Stomach (tissue), 19 donors: ENCODE results near the gene GYG2. TPM values are rescaled to one million over a fixed set of nuclear protein-coding genes. Genes with fewer than 3 reads are reported as not detected.
"Not testable (repeated sequence)": the region's sequence is repeated elsewhere in the genome, so short reads cannot be mapped to it uniquely, and the experiment has no call there.

Experiments used
- DNase-seq, 2 donors: peaks; one replicate each; pipeline versions ENCODE4 v3.0.0 to v3.0.0-alpha.2; 2013 to 2019
- H3K27ac ChIP-seq, 5 donors: fragments of 200-600 bp in 4 of 5; sonication (generic) in 4 of 5; one replicate each; pipeline ENCODE4 v1.5.1; 2013 to 2019; ENCODE audit warnings: mild to moderate bottlenecking in 1 of 5, moderate library complexity in 1 of 5
- H3K27me3 ChIP-seq, 3 donors: fragments of 200-600 bp; sonication (generic); one replicate each; pipeline ENCODE4 v1.5.1; 2017 to 2019; ENCODE audit warnings: mixed run types in 1 of 3
- H3K36me3 ChIP-seq, 4 donors: fragments of 200-600 bp; sonication (generic); 1 replicate in 3 of 4; 2 replicates in 1 of 4; pipeline ENCODE4 v1.5.1; 2016 to 2019
- H3K4me1 ChIP-seq, 4 donors: fragments of 200-600 bp; sonication (generic); one replicate each; pipeline ENCODE4 v1.5.1; 2016 to 2019
- H3K4me3 ChIP-seq, 4 donors: fragments of 200-600 bp; sonication (generic) in 3 of 4; one replicate each; pipeline ENCODE4 v1.5.1; 2016 to 2019; ENCODE audit warnings: mild to moderate bottlenecking in 1 of 4
- H3K9me3 ChIP-seq, 4 donors: fragments of 200-600 bp; sonication (generic); one replicate each; pipeline ENCODE4 v1.5.1; 2016 to 2019
- CTCF ChIP-seq, 7 experiments: fragments of 450-650 bp in 4 of 7; fragments of 200-600 bp in 3 of 7; sonication (generic) in 3 of 7; IDR thresholded peaks; one replicate each; pipeline ENCODE4 v1.5.1; 2016 to 2019; ENCODE audit warnings: antibody characterized with exemption in 7 of 7, control low read depth in 2 of 7, mild to moderate bottlenecking in 1 of 7
- EP300 ChIP-seq: sonication (generic); formaldehyde crosslinking; IDR thresholded peaks from one replicate; pipeline ENCODE4 v1.6.1; 2017; ENCODE audit warnings: antibody characterized with exemption
- POLR2A ChIP-seq, 4 donors: fragments of 450-650 bp; IDR thresholded peaks; one replicate each; pipeline ENCODE4 v1.6.1; 2016; ENCODE audit warnings: antibody characterized with exemption in 4 of 4, control low read depth in 2 of 4, mild to moderate bottlenecking in 1 of 4, moderate library complexity in 1 of 4
- POLR2AphosphoS5 ChIP-seq, 3 donors: sonication (generic); formaldehyde crosslinking; IDR thresholded peaks; one replicate each; pipeline ENCODE4 v1.6.1; 2016; ENCODE audit warnings: antibody characterized with exemption in 3 of 3
- WGBS, 5 donors: extraction: QIAGEN DNeasy Blood & Tissue Kit in 3 of 5; methylation state at CpG; one replicate each; pipeline versions ENCODE4 v1.1.5 to v1.1.7; 2013 to 2018; 5-methylcytosine and 5-hydroxymethylcytosine counted together
- intact Hi-C: fragments of 100-400 bp; cut with DNase I; formaldehyde crosslinking; loops from one replicate; pipeline ENCODE4 v1.15.1; 2023; ENCODE audit warnings: low total_unique reads
- long read RNA-seq, 10 donors: transcript quantifications; one replicate each; lab custom pipeline, GENCODE V29; 2026
- polyA plus RNA-seq, 3 donors: library from polyadenylated mRNA; stranded (reverse); fragments of 200-250 nt; gene quantifications; one replicate each; pipeline ENCODE4 v1.2.3, GENCODE V29; 2013
- total RNA-seq, 5 donors: library from RNA; depleted of rRNA; stranded (reverse); fragments of >200 nt; gene quantifications; one replicate each; pipeline versions ENCODE4 v1.1.0 to v1.2.3, GENCODE V29; 2014 to 2016
- donor health status: healthy with polysubstance abuse.
- donor health status: Bipolar disorder and iron deficiency.
- donor health status: healthy.

Gene GYG2
- total RNA-seq (1 to 10 TPM; 5.3 to 6.2 (median 5.8) TPM), polyA plus RNA-seq (1 to 10 TPM; 2.2 to 5.7 (median 5.1) TPM)
- long read RNA-seq, donor 1 = 0 reads
- long read RNA-seq, donor 2, partial matches to known transcripts = 0 of 1 reads
- long read RNA-seq, donor 2, other reads (novel, unspliced or antisense) = 0 of 1 reads
- long read RNA-seq, donor 3 = 0 reads
- long read RNA-seq, donor 4 = 0 reads
- long read RNA-seq, donor 5 = 0 reads
- long read RNA-seq, donor 6, partial matches to known transcripts = 0 of 1 reads
- long read RNA-seq, donor 6, other reads (novel, unspliced or antisense) = 0 of 1 reads
- long read RNA-seq, donor 7 = 0 reads
- long read RNA-seq, donor 8, partial matches to known transcripts = 0 of 1 reads
- long read RNA-seq, donor 8, other reads (novel, unspliced or antisense) = 0 of 1 reads
- long read RNA-seq, donor 9, partial matches to known transcripts = 0 of 1 reads
- long read RNA-seq, donor 9, other reads (novel, unspliced or antisense) = 0 of 1 reads
- long read RNA-seq, donor 10 = 0 reads

GRCh38 chrX:2828344-2828958, at the start of gene GYG2:
Gene GYG2 (plus strand): TSS chrX:2828930. CDS start chrX:2830189, 1,259 bp downstream.
- no peaks in the 10 kb centered on the region for H3K36me3 ChIP-seq
- TF ChIP-seq CTCF (IDR thresholded peaks at IDR 0.05) (no peak), POLR2A (IDR thresholded peaks at IDR 0.05) (no peak), EP300 (no peak), POLR2AphosphoS5 (IDR thresholded peaks at IDR 0.05) (no peak)
- peak; percentile 57 to 63 for DNase-seq
- H3K4me1 ChIP-seq = peaks cover 0 to 29% (median 6%) of the 10 kb centered on the region in 4 donors
- H3K9me3 ChIP-seq = no peaks in the 10 kb centered on the region
- intact Hi-C loops = no loop called here
- H3K27ac ChIP-seq = peak within 1 kb of the TSS in 2 of 5 donors; percentile 35 to 51
- WGBS, 5 donors = 15 to 28% (median 27%) methylated on average over 21 to 56 of the region's 56 CpGs
- peak within 1 kb of the TSS; percentile 49 to 66 (median 52) for H3K4me3 ChIP-seq
- peaks cover 0 to 19% (median 15%) of the 10 kb centered on the region in 3 donors for H3K27me3 ChIP-seq

- 37 to 58% (median 46%) methylated on average over 12 of the region's 12 CpGs for WGBS, 5 donors
Observed at GRCh38 chrX:2780472-2781225, 48.1 kb upstream of the GYG2 start.

GRCh38 chrX:2781226-2781571, 47.5 kb upstream of the GYG2 start:
- no peak overlapping the region for H3K4me3 ChIP-seq
- intact Hi-C loops = no loop called here
- H3K27ac ChIP-seq = peak overlapping the region in 2 of 5 donors; percentile 27 to 44
- no peaks in the 10 kb centered on the region for H3K9me3 ChIP-seq
- no peaks in the 10 kb centered on the region for H3K27me3 ChIP-seq
- no peaks in the 10 kb centered on the region for H3K36me3 ChIP-seq
- 38 to 92% (median 49%) methylated on average over 1 of the region's 1 CpG for WGBS, 5 donors
- H3K4me1 ChIP-seq = no peaks in the 10 kb centered on the region
- TF ChIP-seq CTCF (IDR thresholded peaks at IDR 0.05) (no peak), POLR2A (IDR thresholded peaks at IDR 0.05) (no peak), POLR2AphosphoS5 (IDR thresholded peaks at IDR 0.05) (no peak), EP300 (no peak)
- no peak for DNase-seq

More at GRCh38 chrX:2780472-2781225, 48.1 kb upstream of the GYG2 start:
- DNase-seq = peak in 1 of 2 donors; percentile 63
- H3K36me3 ChIP-seq, H3K9me3 ChIP-seq, H3K4me1 ChIP-seq, H3K27me3 ChIP-seq, H3K4me3 ChIP-seq, intact Hi-C loops: not testable (repeated sequence)
- H3K27ac ChIP-seq = peak overlapping the region in 3 of 5 donors; percentile 14 to 55 (median 44)

- peak in 1 of 2 donors; percentile 24 for DNase-seq
- Histone ChIP-seq H3K36me3 (no peaks in the 10 kb centered on the region), H3K9me3 (no peaks in the 10 kb centered on the region), H3K27ac (no peak overlapping the region), H3K4me1 (no peaks in the 10 kb centered on the region), H3K4me3 (no peak overlapping the region), H3K27me3 (no peaks in the 10 kb centered on the region)
- no peak for TF ChIP-seq EP300
- TF ChIP-seq CTCF (IDR thresholded peaks at IDR 0.05) = no peak
- no peak for TF ChIP-seq POLR2A (IDR thresholded peaks at IDR 0.05)
- no peak for TF ChIP-seq POLR2AphosphoS5 (IDR thresholded peaks at IDR 0.05)
- 26 to 44% (median 36%) methylated on average over 6 of the region's 6 CpGs for WGBS, 5 donors
- intact Hi-C loops = no loop called here
Observed at GRCh38 chrX:2781698-2782097, 47.0 kb upstream of the GYG2 start.
